GM12874 (cell line): ENCODE measurements around the gene GSE1.

ENCODE experiments used
- TF ChIP-seq, protein P1 (sequence below): IDR thresholded peaks from 2 replicates; pipeline ENCODE4 v1.5.1; 2011; ENCODE audit warnings: low read depth, mild to moderate bottlenecking, control low read depth, low read length, moderate library complexity; ENCODE audit not compliant: insufficient read depth

GSE1 gene

DNA sequence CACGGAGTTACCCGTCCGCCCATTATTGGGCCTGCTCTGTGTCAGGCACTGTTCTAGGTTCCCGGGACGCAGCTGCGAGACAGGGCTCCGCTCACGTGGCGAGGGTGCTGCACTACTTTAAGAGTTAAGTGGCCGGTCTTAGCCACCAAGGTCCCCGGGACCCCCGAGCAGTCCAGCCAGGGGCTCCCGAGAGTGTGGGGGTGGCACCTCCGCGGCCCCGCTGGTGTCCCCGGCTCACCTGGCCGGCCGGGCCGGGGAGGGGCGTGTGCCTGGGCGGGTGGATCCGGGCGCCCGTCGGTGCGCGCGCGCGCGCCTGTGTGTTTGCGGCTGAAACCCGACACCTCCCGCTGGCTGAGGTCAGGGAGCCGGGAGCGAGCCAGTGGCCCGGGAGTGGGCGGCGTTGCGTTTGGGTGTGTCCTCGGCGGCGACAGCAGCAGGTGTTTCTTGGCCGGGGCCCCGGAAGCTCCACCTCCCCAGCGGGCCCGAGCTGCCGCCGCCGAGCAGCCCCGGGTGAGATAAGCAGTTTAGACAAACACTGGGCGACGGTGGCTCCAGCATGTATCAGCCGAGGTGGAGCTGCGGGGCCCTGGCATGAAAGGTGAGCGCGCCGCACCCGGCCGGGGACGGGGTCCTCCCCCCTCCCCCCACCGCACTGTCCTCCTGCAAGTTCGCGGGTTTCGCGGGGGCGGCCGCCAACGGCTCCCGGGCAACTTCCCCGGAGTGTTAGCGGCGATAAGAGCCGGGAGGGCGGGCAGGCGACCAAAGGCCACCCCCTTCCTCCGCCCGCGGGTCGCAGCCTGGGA lies at the start of gene GSE1:
GSE1 (plus strand) TSS at position 522 of the 803 bp plus-strand sequence; CDS start at position 592, 70 bp downstream.
- TF ChIP-seq, protein P1, sequence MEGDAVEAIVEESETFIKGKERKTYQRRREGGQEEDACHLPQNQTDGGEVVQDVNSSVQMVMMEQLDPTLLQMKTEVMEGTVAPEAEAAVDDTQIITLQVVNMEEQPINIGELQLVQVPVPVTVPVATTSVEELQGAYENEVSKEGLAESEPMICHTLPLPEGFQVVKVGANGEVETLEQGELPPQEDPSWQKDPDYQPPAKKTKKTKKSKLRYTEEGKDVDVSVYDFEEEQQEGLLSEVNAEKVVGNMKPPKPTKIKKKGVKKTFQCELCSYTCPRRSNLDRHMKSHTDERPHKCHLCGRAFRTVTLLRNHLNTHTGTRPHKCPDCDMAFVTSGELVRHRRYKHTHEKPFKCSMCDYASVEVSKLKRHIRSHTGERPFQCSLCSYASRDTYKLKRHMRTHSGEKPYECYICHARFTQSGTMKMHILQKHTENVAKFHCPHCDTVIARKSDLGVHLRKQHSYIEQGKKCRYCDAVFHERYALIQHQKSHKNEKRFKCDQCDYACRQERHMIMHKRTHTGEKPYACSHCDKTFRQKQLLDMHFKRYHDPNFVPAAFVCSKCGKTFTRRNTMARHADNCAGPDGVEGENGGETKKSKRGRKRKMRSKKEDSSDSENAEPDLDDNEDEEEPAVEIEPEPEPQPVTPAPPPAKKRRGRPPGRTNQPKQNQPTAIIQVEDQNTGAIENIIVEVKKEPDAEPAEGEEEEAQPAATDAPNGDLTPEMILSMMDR, result no peak

DNA sequence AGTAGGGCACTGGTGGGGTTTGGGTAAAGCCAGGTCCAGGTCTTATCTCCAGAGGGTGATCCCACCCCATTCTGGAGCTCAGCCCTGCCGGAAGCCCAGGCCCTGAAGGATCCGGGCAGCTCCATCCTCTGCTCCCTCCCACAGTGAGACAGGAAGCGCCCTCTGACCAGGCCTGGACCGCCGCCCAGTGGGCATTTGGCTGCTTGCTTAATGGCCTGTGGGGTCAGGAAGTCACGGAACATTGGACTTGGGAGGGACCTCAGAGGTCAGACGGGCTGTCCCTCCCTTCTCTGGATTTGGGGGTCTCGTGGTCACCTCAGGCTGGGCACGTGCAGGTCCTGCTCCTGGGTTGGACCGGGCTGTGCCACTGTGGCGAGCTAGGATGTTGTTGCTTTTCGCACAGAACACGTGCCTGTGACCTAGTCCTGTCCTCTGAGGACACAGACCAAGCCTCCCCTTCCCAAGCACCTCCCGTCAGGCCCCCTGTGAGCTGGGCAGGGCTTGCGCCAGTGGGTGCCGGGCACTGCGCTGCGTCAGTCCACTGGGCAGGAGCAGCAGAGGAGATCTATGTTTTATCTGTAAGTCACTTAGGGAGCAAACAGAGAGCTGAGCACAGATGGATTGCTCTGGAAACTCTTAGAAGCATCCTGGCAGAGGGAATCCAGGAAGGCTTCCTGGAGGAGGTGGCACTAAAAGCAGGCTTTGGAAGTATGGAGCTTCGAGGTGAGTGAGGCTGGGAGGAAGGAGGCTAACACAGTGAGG lies 49.4 kb upstream of the GSE1 start:
- TF ChIP-seq, protein P1, result no peak

DNA sequence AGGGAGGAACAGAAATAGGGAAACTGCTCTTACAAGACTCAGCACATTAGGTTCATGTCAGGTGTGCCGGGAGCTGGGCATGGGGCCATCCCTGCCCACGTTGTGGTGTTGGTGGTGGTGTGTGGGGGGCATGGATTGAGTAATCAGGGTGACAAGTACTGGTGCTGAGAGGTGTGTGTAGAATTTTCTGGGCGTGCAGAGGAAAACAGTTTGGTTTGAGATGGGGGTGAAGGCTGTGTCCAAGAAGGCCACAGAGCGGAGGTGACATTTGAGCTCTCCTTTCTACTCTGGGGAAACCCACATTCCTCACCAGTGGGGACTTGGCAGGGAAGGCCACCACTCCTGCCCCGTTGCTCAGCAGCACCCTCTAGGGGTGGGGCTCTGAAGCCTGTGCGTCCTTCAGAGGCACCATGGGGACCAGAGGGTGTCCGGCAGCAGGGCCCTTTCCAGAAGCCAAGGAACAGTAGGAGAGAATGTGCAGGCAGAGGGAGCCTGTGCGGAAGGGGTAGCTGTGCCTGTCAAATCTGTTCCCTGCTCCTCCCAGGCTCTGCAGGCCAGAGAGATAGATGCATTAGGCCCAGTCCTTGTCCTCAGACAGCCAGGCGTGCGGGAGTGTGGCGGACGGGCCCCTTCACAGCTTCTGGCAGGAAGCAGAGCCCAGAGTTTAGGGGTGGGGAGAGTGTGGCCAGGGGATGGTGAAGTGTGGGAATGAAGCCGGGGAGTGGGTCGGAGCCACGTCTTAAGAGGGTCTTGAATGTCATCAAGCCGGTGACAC lies 48.7 kb upstream of the GSE1 start:
- TF ChIP-seq, protein P1, result peak; percentile 80

DNA sequence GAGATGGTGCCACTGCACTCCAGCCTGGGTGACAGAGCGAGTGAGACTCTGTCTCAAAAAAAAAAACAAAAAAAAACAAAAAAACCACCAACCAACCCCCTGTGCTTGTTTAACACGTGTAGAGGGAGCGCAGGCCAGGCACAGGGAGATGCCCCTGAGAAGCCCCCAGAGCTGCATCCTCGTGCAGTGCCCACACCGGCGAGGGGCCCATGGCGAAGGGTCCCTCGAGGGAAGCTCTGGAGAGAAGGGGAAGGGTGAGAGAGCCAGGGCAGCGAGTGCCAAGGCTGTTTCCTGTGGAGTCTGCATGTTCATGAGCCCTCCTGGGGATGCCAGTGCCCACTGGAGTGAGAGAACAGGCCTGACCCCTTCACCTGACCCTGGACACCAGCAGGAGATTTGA lies 47.8 kb upstream of the GSE1 start:
- TF ChIP-seq, protein P1, result no peak

DNA sequence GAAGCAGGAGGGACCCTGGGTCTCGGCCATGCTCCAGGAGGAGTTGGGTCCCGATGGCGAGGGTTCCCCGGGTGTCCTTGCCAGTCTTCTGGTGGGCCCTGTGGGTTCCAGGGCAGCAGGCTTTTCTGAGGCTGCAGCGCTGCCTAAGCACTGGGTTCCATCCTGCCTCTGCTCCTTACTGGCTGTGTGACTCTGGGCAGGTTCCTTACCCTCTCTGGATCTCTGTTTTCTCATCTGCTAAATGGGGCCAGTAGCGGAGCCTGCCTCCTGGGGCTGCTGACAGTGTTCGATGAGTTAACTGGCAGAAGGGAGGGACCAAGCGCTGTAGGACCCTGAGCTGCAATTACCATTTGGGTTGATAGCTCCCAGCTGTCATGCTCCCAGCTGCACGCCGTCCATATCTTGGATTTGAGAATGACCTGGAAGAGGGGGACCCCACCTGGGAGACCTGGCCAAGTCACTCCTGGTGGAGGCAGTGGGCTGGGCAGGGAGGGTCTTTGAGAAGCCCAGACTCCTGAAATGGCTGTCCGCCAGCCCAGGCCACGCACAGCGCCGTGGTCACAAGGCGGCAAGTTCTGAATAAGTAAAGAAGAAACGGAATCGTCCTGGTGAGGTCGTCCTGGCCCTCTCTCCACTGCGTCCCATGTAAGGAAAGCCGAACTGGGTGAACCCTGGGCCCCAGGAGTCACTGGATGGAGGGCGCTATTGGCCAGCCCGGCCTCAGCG lies 47.2 kb upstream of the GSE1 start:
- TF ChIP-seq, protein P1, result no peak

DNA sequence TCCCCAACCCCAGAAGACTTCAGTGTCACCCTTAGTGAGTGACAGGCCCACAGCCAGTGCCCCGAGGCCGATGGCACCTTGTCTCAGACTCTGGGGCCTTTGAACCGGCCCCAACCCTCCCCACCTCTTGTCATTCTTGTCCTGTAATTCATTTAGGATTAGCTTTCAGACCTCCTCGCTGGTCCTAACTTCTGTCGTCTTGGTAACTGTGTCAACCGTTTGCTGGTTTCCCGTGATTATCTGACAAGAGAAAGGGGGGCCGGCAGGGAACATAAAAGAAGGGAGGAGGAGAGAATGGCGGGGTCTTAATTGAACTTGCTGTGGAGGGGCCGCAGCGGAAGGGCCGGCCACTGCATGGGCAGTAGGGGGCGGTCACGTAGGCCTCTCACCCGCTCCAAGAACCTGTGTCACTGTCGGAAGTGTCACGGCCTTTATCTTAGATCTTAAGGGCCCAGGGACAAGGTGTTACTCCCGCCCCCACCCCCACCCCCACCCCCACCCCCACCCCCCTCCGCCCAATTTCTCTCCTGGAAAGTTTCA lies 46.5 kb upstream of the GSE1 start:
- TF ChIP-seq, protein P1, result no peak
